HG03025 (cell line): Measurements from ENCODE around the gene XRCC3.

Experiments used
- ATAC-seq: cut with Tn5 transposase; IDR thresholded peaks from one replicate; pipeline ENCODE4 v1.9.1; 2021; ENCODE audit warnings: mild to moderate bottlenecking, moderate library complexity; ENCODE audit not compliant: unreplicated experiment, low FRiP score

Gene XRCC3

DNA sequence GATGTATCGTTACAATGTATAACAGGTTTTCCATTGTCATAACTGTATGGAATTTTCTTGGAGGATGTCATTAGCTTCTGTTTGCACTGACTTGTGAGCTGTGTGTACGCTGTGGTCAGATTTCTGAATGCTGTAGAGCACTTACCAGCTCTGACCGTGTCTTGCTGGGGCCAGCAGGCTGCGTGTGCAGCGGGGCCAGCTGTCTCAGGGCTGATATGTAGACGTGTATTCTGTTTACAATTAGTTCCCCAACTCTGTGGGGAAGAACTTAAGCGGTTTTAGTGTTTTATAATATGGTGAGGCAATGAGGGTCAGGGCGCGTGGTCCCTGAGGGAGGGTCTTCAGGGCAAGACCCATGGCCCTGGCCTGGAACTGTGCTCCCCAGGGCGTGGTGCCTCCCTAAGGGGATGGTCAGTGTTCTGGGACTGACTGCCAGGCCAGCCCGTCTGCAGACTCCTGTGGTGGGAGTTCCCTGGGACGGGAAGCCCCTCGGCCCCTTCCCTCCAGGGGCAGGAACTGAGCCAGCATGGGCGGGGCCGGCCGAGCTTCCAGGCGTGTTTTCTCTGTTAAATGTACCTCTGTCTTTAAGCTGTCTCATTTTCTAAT lies 18.7 kb downstream of the XRCC3 start:
- ATAC-seq = no peak

- no peak for ATAC-seq
These were observed 19.2 kb downstream of the XRCC3 start for GRCh38 chr14:103696070-103696402.

DNA sequence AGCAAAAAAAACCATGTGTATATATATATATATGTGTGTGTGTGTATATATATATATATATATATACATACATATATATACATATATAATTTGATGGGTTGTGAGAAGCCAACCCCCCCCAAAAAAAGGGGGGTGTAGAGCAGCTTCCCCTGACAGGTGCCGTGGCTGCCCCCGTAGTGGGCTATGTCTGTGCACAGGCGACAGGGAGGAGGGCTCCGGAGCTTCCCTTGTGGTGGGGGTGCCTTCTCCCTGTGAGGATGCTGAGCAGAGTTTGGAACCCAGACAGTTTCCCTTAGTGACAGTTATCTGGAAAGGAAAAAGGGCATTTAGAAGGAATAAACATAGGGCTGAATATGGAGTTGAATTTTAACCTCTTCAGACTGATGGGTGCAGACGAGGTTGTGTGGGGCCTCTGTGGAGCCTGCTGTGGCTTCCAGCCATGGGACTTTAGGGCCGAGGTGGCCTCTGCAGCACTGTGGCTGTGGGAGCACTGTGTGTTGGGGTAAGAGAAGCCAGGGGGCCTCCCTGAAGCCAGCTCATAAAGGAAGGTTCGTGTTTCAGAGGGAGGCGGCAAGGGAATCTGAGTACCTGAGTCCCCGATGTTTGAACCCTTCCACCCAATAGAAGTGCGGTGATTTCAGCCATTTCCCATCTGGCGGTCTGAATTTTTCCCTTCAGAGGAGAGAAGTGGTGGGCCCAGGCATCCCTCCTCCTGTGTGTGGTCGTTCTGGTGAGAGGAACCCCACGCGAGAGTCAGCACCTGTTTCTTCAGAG lies 19.8 kb downstream of the XRCC3 start:
- ATAC-seq = no peak

DNA sequence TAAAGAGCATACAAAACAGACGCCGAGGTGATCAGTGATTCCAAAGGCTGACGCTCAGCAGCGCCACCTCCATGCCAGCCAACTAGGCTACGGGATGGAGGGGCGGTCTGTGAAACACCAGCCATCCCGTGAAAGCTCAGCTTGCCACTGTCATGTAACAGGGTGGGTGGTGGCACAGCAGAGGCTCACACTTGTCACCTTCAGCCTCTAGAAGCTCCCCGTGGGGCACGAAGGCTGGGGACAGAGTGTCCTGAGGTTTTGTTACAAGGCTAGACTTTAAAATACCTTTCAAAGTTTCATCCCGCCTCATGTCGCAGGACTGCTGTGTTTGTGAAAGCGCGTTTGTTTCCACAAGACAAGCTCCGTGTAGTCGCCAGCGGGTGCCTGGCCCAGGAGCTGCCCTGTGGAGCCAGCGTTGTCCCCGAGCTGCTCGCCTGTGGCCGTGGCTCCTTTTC lies 20.7 kb downstream of the XRCC3 start:
- no peak for ATAC-seq

- no peak for ATAC-seq
These were observed 21.7 kb downstream of the XRCC3 start for GRCh38 chr14:103693515-103693914.

DNA sequence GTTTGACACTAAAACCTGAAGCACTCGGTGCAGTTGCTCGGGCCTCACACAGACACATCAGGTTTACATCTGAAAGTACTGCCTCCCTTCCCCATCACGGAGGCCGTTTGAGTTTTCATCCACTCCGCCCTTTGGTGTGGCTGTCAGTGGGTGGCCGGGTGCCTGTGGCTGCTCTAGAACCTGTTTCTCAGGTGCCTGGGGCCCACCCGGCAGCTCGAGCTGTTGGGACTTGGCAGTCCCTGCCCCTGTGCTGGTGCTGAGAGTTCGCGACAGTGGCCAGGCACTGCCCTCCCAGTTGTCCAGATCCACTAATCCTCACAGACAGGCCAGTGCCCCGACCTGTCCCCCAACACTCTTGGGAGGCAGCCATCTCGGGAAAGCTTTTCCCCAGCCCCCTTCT lies 22.4 kb downstream of the XRCC3 start:
- no peak for ATAC-seq

- no peak for ATAC-seq
These were observed 23.1 kb downstream of the XRCC3 start for GRCh38 chr14:103692159-103692558.

DNA sequence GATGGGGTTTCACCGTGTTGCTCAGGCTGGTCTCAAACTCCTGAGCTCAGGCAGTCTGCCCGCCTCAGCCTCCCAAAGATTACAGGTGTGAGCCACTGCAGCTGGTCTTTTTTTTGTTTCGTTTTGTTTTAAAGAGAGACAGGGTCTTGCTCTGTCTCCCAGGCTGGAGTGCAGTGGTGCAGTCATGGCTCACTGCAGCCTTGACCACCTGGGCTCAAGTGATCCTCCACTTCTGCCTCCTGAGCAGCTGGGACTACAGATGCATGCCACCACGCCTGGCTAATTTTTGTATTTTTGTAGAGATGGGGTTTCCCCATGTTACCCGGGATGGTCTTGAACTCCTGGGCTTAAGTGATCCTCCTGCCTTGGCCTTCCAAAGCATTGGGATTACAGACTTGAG lies 23.6 kb downstream of the XRCC3 start:
- peak; percentile 63 for ATAC-seq

DNA sequence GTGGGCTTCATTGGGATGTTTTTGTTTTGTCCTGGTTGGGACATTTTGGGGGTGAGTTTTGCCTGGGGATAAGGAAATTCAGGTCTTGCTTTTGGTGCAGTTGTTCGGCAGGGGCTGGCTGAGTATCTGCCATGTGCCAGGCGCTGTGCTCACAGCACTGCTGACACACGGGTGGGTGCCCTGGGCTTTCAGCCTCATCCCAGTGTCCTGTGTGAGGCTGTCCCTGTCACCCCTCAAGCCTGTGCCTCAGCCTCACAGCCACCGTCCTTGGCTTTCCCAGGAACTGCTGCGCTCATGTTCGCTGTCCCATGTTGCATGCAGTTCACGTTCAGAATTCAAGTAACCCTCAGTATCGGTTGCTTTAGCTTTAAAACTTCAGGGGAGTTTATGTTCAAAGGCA lies 24.9 kb downstream of the XRCC3 start:
- ATAC-seq = no peak

DNA sequence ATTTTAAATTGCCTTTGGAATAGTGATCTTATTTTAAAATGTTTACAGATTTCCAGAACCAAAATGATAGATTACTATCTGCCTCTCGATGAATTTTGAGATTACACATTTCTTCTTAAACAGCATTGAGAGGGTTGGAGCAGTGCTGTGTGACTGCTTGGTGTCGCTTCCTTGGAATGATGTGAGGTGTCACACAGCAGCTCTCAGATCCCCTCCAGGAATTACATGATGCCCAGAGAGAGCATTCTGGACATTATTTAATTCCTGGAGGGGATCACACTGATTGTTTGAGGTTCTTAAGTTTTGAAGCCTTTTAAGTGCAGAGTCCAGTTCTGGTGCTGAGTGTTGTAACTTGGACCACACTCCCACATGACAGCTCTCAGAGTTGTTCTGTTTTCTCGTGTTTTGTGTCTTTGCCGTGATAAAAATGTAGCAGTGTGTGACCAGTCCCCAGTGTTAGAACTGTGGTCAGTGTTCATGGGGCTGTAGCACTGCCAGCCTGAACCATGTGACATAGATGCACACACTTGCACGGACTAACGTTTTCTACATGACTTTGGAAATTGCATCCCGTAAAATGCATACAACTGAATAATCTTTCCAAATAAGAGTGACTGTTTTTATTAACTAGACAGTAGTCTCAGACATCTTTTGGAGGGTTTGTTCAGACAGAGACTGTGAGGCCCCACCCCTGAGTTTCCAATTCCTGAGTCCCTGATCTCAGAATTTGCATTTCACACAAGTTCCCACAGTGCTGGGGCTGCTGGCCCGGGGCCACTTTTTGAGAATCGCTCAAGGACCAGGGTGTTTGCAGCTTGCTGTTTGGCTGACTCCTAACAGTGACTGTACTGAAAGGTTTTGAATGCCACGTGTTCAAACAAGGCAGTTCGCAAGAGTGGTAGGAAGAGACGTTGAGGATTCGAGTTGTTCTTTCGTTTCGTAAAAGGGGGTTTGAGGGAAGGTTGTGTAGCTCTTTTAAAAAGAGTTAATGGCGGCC lies 26.0 kb downstream of the XRCC3 start:
- no peak for ATAC-seq

GRCh38 chr14:103688441-103688840 lies 26.8 kb downstream of the XRCC3 start:
- ATAC-seq = no peak

DNA sequence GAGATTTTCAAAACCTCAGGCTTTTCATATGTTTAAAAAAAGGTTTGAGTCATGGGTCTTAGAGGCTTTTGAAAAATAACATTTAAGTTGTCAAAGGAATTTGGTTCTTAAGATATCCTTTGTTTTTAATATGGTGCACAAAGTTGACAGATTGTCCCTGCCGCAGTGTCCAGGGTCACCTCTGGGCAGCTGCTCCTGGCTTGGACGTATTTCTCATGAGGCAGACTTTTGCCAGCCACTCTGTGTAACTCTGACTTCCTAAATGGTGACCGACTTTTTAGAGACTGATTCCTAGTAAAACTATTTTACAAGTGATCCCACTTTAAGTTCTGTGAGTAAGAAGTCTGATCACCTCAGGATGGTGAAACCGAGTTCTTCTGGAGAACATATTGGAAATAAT lies 27.5 kb downstream of the XRCC3 start:
- no peak for ATAC-seq

- ATAC-seq = no peak
These were observed 28.3 kb downstream of the XRCC3 start for GRCh38 chr14:103686831-103687485.

DNA sequence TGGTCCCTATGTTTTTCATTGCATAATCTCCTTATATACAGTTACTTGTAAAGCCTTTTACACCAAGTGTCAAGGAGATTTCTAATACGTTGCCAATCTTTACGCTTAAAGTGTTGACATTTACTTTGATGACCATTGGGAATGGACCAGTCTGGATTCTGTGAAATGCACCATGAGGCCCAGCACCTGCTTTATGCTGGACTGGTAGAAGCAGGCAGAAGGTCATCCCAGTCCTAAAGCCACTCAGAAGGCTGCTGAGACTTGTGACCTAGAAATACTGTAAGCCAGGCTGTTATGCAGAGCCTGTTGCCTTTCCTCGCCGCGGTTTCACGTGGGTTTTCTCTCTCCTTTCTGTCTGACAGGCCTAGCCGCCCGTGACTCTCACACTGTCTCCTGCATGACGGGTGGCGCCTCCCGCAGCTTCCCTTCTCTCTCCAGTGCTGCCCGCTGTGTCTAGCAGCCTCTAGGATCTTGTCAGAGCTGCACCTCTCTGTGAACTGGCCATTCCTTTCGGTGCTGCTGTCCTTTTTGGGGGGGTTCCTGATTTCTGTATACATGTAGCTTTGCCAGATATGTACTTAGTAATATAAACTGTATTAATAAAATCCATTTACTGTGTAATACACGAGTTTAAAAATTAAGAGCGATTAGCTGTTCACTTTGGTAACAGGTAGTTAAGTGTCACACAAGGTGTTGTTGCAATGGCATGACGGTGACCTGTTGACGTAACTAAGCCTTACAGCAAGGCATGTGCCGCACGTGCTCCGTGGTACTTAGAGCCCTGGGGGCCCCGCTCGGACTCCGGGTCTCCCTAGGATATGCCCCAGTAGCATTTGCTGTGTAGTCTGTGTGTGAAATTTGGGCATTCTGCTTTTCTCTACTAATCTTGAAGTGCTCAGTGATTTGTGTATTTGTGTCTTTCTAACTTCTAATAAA lies 29.7 kb downstream of the XRCC3 start:
- no peak for ATAC-seq

GRCh38 chr14:103684871-103685270 lies 30.4 kb downstream of the XRCC3 start:
- ATAC-seq = no peak

GRCh38 chr14:103684471-103684870 lies 30.8 kb downstream of the XRCC3 start:
- ATAC-seq = no peak

DNA sequence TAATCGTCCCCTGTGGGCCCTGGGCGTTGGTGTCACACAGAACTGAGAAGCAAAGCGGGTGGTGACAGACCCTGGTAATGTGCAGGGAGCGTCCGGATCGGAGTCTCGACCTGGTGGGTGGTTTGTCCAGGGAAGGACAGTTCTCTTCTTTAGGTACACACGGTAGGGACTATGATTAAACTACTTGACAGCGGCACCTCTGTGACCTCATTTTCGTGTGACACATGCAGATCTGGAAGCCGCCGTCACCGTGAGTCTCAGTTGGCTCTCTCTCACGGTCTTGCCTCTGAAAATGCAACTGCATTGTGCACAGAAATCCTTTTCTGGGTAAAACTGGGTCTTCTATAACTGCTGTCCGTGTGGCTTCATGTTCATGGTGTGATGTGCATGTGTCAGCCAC lies 32.1 kb downstream of the XRCC3 start:
- no peak for ATAC-seq

DNA sequence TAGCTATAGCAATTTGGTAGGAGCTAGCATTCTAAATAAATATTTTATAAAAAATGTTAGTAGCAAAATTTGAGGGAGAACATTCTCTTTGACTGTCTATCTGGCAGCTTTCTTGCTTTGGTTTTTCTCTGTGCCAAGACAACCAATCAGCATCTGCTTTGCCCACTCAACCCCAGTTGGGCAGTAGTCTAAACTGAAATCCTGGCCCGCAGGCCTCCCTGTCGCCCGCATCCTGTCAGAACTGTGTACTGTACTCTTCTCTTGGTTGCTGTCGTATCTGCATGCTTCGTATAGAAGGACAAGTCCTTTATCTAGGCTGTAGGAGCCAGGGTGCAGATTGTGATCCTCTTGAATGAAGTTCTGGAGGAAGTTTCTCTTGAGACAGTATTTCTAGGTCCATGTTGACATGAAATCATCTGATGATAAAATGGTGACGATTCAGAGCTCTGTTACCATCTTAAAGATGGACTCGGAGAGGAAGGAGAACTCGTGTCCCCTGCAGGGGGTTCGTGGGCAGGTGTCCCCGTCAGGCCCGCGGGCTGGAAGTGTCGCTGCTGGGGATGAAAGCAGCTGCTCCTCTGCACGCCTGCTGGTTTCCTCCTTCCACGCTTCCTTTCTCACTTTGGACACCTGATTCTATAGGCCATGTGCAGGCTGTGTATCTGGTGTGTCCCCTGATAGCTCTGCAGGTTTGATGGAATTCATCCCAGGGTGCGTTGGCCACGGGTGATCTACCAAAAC lies 34.6 kb downstream of the XRCC3 start:
- no peak for ATAC-seq

- no peak for ATAC-seq
These were observed 35.9 kb downstream of the XRCC3 start for GRCh38 chr14:103679351-103679750.
